ENCODE data around the gene FXYD4. TPM values are rescaled to one million over a fixed set of nuclear protein-coding genes. Genes with fewer than 3 reads are reported as not detected.

FXYD4 gene
- total and polyA plus RNA-seq, 2 of the 8 experiments (the other 6 are each of a cell fraction or from before 2014, with no cell fraction given), result not detected

- TF ChIP-seq SP2 (IDR thresholded peaks at IDR 0.05; ENCODE audit: low read length), result no peak
These were observed 13.1 kb downstream of the FXYD4 start (continued) for GRCh38 chr10:43384252-43385221.

Data from H1 (cell line).